Peyer's patch (tissue), 4 donors: ENCODE data around the gene MTUS2. TPM values are rescaled to one million over a fixed set of nuclear protein-coding genes. Genes with fewer than 3 reads are reported as not detected.

Experiments used
- DNase-seq, 3 donors: peaks; one replicate each; pipeline ENCODE4 v3.0.0-alpha.2; 2017 to 2019
- H3K27ac ChIP-seq, 4 donors: fragments of 200-600 bp; sonication (generic); one replicate each; pipeline ENCODE4 v1.5.1; 2016 to 2019
- H3K27me3 ChIP-seq, 2 donors: fragments of 200-600 bp; sonication (generic); one replicate each; pipeline ENCODE4 v1.5.1; 2019
- H3K36me3 ChIP-seq, 3 donors: fragments of 200-600 bp; sonication (generic); one replicate each; pipeline ENCODE4 v1.5.1; 2016 to 2019
- H3K4me1 ChIP-seq, 4 donors: fragments of 200-600 bp; sonication (generic); one replicate each; pipeline ENCODE4 v1.5.1; 2016 to 2019
- H3K4me3 ChIP-seq, 4 donors: fragments of 200-600 bp; sonication (generic); 1 replicate in 3 of 4; 2 replicates in 1 of 4; pipeline ENCODE4 v1.5.1; 2016 to 2019; ENCODE audit warnings: mild to moderate bottlenecking in 1 of 4
- H3K9me3 ChIP-seq, 4 donors: fragments of 200-600 bp; sonication (generic); one replicate each; pipeline ENCODE4 v1.5.1; 2016 to 2019; ENCODE audit warnings: mild to moderate bottlenecking in 1 of 4
- POLR2A ChIP-seq, 2 donors: fragments of 450-650 bp; IDR thresholded peaks; one replicate each; pipeline ENCODE4 v1.5.1; 2017; ENCODE audit warnings: antibody characterized with exemption in 2 of 2, mild to moderate bottlenecking in 2 of 2, moderate library complexity in 2 of 2
- total RNA-seq, 4 donors: library from RNA; depleted of rRNA; stranded (reverse); fragments of >200 nt; gene quantifications; one replicate each; pipeline ENCODE4 v1.1.0, GENCODE V29; 2016
- TF ChIP-seq, protein P1 (sequence below), 6 experiments: fragments of 450-650 bp in 4 of 6; fragments of 200-600 bp in 2 of 6; sonication (generic) in 1 of 6; IDR thresholded peaks; one replicate each; pipeline ENCODE4 v1.5.1; 2017 to 2019; ENCODE audit warnings: antibody characterized with exemption in 6 of 6, mild to moderate bottlenecking in 3 of 6, moderate library complexity in 1 of 6

MTUS2 gene
- total RNA-seq, 4 donors from 2014 or later = 0.13 to 0.28 (median 0.18) TPM; not detected in 1

GRCh38 chr13:28822801-28823200, 2.7 kb downstream of the MTUS2 start:
- no peak for TF ChIP-seq POLR2A (IDR thresholded peaks at IDR 0.05)
- TF ChIP-seq, protein P1, sequence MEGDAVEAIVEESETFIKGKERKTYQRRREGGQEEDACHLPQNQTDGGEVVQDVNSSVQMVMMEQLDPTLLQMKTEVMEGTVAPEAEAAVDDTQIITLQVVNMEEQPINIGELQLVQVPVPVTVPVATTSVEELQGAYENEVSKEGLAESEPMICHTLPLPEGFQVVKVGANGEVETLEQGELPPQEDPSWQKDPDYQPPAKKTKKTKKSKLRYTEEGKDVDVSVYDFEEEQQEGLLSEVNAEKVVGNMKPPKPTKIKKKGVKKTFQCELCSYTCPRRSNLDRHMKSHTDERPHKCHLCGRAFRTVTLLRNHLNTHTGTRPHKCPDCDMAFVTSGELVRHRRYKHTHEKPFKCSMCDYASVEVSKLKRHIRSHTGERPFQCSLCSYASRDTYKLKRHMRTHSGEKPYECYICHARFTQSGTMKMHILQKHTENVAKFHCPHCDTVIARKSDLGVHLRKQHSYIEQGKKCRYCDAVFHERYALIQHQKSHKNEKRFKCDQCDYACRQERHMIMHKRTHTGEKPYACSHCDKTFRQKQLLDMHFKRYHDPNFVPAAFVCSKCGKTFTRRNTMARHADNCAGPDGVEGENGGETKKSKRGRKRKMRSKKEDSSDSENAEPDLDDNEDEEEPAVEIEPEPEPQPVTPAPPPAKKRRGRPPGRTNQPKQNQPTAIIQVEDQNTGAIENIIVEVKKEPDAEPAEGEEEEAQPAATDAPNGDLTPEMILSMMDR (IDR thresholded peaks at IDR 0.05) = no peak
- no peak overlapping the region for H3K4me3 ChIP-seq
- no peak overlapping the region for H3K27ac ChIP-seq
- no peak for DNase-seq
- H3K27me3 ChIP-seq = no peaks in the 10 kb centered on the region
- H3K36me3 ChIP-seq = no peaks in the 10 kb centered on the region
- peaks cover 0 to 13% (median 4%) of the 10 kb centered on the region in 4 donors for H3K4me1 ChIP-seq
- no peaks in the 10 kb centered on the region for H3K9me3 ChIP-seq

DNA sequence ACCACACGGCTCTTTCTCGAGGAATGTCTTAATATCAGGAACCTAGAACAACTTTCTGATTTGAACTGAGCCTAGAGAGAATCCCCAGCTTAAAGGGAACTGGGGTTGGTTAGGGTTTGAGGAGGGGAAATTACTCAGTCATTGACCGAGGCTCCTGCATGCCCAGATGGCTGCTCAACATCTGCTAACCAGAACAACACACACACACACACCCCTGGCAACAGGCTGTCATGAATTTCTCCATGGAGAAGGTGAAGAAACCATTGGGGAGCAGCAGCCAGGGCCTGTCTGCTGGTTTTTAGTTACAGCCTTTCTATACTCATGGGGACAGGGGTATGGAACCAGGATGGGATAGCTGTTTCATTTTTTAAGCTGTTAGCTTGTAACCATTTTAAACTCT, 5.2 kb downstream of the MTUS2 start:
- no peaks in the 10 kb centered on the region for H3K36me3 ChIP-seq
- peaks cover 0 to 13% (median 0%) of the 10 kb centered on the region in 4 donors for H3K9me3 ChIP-seq
- H3K27ac ChIP-seq = no peak overlapping the region
- no peaks in the 10 kb centered on the region for H3K27me3 ChIP-seq
- H3K4me3 ChIP-seq = no peak overlapping the region
- DNase-seq = no peak
- H3K4me1 ChIP-seq = peaks cover 0 to 6% (median 3%) of the 10 kb centered on the region in 4 donors
- TF ChIP-seq, protein P1 (IDR thresholded peaks at IDR 0.05) = no peak
- no peak for TF ChIP-seq POLR2A (IDR thresholded peaks at IDR 0.05)

DNA sequence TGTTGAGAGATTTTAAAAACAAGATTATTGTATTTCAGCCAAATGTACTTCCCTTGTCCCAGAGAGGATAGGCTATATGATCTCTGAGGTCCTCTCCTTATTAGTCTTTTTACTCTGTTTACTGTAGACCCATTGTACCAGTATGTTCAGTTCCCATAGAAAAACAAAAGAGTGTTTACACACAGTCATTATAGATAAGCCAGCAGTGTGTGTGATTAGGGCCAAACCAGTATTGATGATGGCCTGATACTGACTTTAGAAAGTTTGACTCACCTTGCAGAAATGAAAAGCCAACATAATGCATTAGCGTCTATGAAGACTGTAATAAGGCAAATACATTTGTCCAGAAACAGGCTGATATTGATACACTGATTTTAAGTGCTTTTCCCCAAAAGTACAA, 6.2 kb downstream of the MTUS2 start:
- no peak for DNase-seq
- Histone ChIP-seq H3K27me3 (no peaks in the 10 kb centered on the region), H3K27ac (no peak overlapping the region), H3K9me3 (peaks cover 0 to 18% (median 0%) of the 10 kb centered on the region in 4 donors), H3K36me3 (no peaks in the 10 kb centered on the region), H3K4me3 (no peak overlapping the region), H3K4me1 (no peaks in the 10 kb centered on the region)
- TF ChIP-seq POLR2A (IDR thresholded peaks at IDR 0.05) = no peak
- TF ChIP-seq, protein P1 (IDR thresholded peaks at IDR 0.05) = no peak

DNA sequence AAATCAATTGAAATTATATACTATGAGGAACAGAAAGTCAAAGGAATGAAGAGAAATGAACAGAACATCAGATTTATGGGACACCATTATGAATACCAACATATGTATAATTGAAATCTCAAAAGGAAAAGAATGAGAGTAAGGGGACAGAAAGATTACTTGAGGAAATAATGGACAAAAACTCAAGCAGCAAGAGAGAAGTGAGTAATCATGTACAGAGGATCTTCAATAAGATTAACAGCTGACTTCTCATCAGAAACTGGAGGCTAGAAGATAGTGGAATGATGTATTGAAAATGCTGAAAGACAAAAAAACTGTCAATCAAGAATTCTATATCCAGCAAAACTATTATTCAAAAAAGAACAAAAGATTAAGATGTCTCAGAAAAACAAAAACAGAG, 10.4 kb downstream of the MTUS2 start:
- no peaks in the 10 kb centered on the region for H3K27me3 ChIP-seq
- DNase-seq = no peak
- no peak for TF ChIP-seq POLR2A (IDR thresholded peaks at IDR 0.05)
- TF ChIP-seq, protein P1 (IDR thresholded peaks at IDR 0.05) = no peak
- H3K9me3 ChIP-seq = peaks cover 0 to 18% (median 0%) of the 10 kb centered on the region in 4 donors
- H3K36me3 ChIP-seq = no peaks in the 10 kb centered on the region
- H3K4me1 ChIP-seq = no peaks in the 10 kb centered on the region
- no peak overlapping the region for H3K27ac ChIP-seq
- H3K4me3 ChIP-seq = no peak overlapping the region

DNA sequence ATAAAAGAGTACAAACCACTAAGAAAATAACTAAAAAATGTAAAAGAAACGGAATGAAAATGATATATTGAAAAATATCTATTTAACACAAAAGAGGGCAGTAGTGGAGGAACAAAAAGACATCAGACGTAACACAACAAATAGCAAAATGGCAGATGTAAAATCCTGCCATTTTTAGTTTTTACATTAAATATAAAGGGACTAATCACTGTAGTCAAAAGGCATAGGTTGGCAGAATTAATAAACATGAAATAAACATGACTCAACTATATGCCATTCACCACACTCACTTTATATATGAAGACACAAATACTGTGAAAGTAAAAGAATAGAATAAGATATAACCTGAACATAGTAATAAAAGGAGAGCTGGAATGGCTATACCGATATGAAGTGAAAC, 11.0 kb downstream of the MTUS2 start:
- no peaks in the 10 kb centered on the region for H3K4me1 ChIP-seq
- H3K9me3 ChIP-seq = peaks cover 0 to 18% (median 0%) of the 10 kb centered on the region in 4 donors
- H3K36me3 ChIP-seq = no peaks in the 10 kb centered on the region
- no peak for DNase-seq
- no peak overlapping the region for H3K4me3 ChIP-seq
- H3K27ac ChIP-seq = no peak overlapping the region
- TF ChIP-seq POLR2A (IDR thresholded peaks at IDR 0.05) = no peak
- TF ChIP-seq, protein P1 (IDR thresholded peaks at IDR 0.05) = no peak
- no peaks in the 10 kb centered on the region for H3K27me3 ChIP-seq

DNA sequence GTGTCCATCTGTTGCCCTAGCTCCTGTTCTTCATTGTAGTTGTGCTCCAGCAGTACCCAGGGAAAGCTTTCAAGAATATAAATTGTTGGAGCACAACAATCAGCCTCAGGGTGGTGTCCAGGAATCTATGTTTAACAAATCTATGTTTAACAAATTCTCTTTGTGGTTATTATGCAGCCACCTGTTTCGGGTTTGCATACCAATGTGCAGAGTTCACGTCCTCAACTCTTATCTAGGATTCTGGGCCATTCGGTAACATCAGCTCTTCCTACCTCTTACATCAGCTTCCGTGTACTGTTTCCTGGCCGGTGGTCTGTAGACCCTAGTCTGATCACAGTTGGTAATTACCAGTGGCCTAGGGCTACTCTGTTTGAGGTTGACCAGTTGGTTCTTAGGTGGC, 17.0 kb downstream of the MTUS2 start:
- Histone ChIP-seq H3K4me1 (no peaks in the 10 kb centered on the region), H3K27ac (no peak overlapping the region), H3K4me3 (no peak overlapping the region), H3K9me3 (no peaks in the 10 kb centered on the region), H3K27me3 (no peaks in the 10 kb centered on the region), H3K36me3 (no peaks in the 10 kb centered on the region)
- DNase-seq = no peak
- TF ChIP-seq, protein P1 (IDR thresholded peaks at IDR 0.05) = no peak
- no peak for TF ChIP-seq POLR2A (IDR thresholded peaks at IDR 0.05)
